ENCODE results near the gene PCDH9.

DNA sequence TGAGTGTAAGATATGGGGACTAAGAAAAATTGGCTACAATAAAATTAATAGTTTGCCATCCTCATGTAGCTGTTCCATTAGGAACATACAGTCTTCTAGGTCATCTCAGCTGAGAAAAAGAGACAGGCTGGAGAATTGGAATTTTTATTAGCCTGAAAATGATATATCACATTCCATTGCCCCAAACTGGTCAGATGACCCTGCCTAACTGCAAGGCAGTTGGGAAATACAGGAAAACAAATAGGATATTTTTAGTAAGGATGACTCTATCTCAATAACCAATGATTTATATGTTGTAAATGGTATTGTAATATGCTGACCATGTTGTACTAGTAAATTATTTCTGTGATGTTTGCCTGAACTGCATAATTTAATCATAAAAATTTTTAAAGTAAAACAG lies 673.8 kb downstream of the PCDH9 start:
- no peak for TF ChIP-seq EP300 (IDR thresholded peaks at IDR 0.05; ENCODE audit: low read depth)
- TF ChIP-seq, protein P1, sequence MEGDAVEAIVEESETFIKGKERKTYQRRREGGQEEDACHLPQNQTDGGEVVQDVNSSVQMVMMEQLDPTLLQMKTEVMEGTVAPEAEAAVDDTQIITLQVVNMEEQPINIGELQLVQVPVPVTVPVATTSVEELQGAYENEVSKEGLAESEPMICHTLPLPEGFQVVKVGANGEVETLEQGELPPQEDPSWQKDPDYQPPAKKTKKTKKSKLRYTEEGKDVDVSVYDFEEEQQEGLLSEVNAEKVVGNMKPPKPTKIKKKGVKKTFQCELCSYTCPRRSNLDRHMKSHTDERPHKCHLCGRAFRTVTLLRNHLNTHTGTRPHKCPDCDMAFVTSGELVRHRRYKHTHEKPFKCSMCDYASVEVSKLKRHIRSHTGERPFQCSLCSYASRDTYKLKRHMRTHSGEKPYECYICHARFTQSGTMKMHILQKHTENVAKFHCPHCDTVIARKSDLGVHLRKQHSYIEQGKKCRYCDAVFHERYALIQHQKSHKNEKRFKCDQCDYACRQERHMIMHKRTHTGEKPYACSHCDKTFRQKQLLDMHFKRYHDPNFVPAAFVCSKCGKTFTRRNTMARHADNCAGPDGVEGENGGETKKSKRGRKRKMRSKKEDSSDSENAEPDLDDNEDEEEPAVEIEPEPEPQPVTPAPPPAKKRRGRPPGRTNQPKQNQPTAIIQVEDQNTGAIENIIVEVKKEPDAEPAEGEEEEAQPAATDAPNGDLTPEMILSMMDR (IDR thresholded peaks at IDR 0.05) = no peak
- no peak for TF ChIP-seq POLR2AphosphoS5 (IDR thresholded peaks at IDR 0.05)
- TF ChIP-seq POLR2A (IDR thresholded peaks at IDR 0.05) = no peak
